Measurements from ENCODE around the gene DNAH1. TPM values are rescaled to one million over a fixed set of nuclear protein-coding genes. Genes with fewer than 3 reads are reported as not detected.

DNAH1 gene
- total RNA-seq, 2 experiments from 2014 or later, result 5.8 to 14.2 TPM

DNA sequence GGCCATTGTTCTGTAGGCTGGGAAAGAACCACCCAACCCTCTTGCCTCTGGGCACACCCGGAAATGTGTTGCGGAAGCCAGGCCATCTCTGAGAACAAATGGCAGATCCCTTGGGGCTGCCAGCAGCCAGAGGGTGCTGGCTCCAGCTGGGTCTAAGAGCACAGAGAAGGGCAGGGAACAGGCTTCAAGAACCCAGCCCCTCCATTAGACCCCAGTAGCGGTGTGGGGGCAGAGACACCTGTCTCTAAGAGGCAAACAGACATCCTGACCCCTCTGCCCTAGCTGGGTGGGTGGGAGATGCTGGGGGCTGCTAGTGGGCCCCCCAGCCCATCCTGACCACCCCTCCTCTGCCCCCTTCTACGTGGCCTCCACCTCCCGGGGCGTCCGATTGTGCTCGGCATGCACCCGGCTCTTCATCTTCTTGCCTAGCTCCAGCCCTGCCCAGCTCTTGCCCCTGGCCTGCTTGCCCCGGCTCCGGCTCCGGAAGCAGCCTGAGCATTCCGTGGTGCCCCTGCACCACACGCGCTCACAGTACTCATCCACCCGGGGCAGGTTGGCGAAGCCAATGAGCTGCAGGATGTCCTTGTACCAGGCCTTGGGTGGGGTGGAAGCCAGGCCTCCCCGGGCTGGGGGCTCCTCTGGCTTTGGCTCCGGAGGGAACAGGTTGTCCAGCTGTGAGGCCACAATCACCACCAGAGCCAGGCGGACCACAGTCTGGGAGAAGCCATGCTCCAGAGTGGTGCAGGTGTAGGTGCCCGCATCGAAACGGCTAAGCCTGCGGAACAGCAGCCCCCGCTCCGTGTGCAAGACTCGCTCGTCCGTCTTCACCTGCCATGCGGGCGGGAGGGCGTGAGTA lies 119.4 kb downstream of the DNAH1 start:
- Histone ChIP-seq H3K36me3 (ENCODE audit: insufficient read depth, low read length) (no peaks in the 10 kb centered on the region), H3K4me3 (ENCODE audit: low read depth, low read length, poor library complexity, severe bottlenecking) (no peak overlapping the region), H3K9me3 (ENCODE audit: low read length) (no peaks in the 10 kb centered on the region), H3K4me2 (ENCODE audit: low read length) (peak overlapping the region; percentile 11; the same call in 1 of the 2 replicates), H2AFZ (ENCODE audit: low read length) (peak overlapping the region; percentile 34; the same call in 1 of the 2 replicates), H3K27ac (ENCODE audit: low read depth, low read length, poor library complexity, severe bottlenecking) (no peak overlapping the region), H3K79me2 (ENCODE audit: insufficient read depth, low read depth, low read length) (no peaks in the 10 kb centered on the region), H4K20me1 (ENCODE audit: insufficient read depth, low read length) (no peaks in the 10 kb centered on the region), H3K9me2 (ENCODE audit: insufficient read depth, low read length) (no peaks in the 10 kb centered on the region), H3K4me1 (ENCODE audit: insufficient read depth, low read length, poor library complexity, severe bottlenecking) (peaks cover 8% of the 10 kb centered on the region)
- peak; percentile 57 for DNase-seq (ENCODE audit: low spot score)
- ChIA-PET CTCF (ENCODE audit: unreplicated experiment) (no interaction called here), POLR2A (no interaction called here)
- no TSS peak for BruUV-seq (replicated peaks)
- no peak for TF ChIP-seq EZH2phosphoT487 (IDR thresholded peaks at IDR 0.05; ENCODE audit: borderline replicate concordance, low read depth, low read length)
- TF ChIP-seq, protein P1, sequence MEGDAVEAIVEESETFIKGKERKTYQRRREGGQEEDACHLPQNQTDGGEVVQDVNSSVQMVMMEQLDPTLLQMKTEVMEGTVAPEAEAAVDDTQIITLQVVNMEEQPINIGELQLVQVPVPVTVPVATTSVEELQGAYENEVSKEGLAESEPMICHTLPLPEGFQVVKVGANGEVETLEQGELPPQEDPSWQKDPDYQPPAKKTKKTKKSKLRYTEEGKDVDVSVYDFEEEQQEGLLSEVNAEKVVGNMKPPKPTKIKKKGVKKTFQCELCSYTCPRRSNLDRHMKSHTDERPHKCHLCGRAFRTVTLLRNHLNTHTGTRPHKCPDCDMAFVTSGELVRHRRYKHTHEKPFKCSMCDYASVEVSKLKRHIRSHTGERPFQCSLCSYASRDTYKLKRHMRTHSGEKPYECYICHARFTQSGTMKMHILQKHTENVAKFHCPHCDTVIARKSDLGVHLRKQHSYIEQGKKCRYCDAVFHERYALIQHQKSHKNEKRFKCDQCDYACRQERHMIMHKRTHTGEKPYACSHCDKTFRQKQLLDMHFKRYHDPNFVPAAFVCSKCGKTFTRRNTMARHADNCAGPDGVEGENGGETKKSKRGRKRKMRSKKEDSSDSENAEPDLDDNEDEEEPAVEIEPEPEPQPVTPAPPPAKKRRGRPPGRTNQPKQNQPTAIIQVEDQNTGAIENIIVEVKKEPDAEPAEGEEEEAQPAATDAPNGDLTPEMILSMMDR (conservative IDR thresholded peaks at IDR 0.05; ENCODE audit: low read length), result no peak
- intact Hi-C loops (cut with micrococcal nuclease; ENCODE audit: unreplicated experiment), result no loop called here

GRCh38 chr3:52436500-52437149 lies 120.5 kb downstream of the DNAH1 start:
- Histone ChIP-seq H3K4me3 (ENCODE audit: low read depth, low read length, poor library complexity, severe bottlenecking) (no peak overlapping the region), H3K79me2 (ENCODE audit: insufficient read depth, low read depth, low read length) (no peaks in the 10 kb centered on the region), H4K20me1 (ENCODE audit: insufficient read depth, low read length) (no peaks in the 10 kb centered on the region), H2AFZ (ENCODE audit: low read length) (no peak overlapping the region), H3K4me2 (ENCODE audit: low read length) (no peak overlapping the region), H3K9me3 (ENCODE audit: low read length) (no peaks in the 10 kb centered on the region), H3K36me3 (ENCODE audit: insufficient read depth, low read length) (no peaks in the 10 kb centered on the region), H3K4me1 (ENCODE audit: insufficient read depth, low read length, poor library complexity, severe bottlenecking) (peaks cover 8% of the 10 kb centered on the region), H3K27ac (ENCODE audit: low read depth, low read length, poor library complexity, severe bottlenecking) (no peak overlapping the region), H3K9me2 (ENCODE audit: insufficient read depth, low read length) (no peaks in the 10 kb centered on the region)
- POLR2A ChIA-PET, result no interaction called here
- intact Hi-C loops (cut with micrococcal nuclease; ENCODE audit: unreplicated experiment), result no loop called here
- TF ChIP-seq, protein P1 (conservative IDR thresholded peaks at IDR 0.05; ENCODE audit: low read length), result no peak
- TF ChIP-seq EZH2phosphoT487 (IDR thresholded peaks at IDR 0.05; ENCODE audit: borderline replicate concordance, low read depth, low read length), result no peak
- DNase-seq (ENCODE audit: low spot score), result no peak
- no TSS peak for BruUV-seq (replicated peaks)
- CTCF ChIA-PET (ENCODE audit: unreplicated experiment), result no interaction called here
